Fibroblast of skin of back (primary cell): ENCODE measurements around the gene NELL1.

Experiments used
- DNase-seq: peaks from one replicate; pipeline ENCODE4 v3.0.0-alpha.2; 2013

Gene NELL1

GRCh38 chr11:21364866-21365624 lies 695.7 kb downstream of the NELL1 start:
- DNase-seq, result no peak

GRCh38 chr11:21369947-21370346 lies 700.6 kb downstream of the NELL1 start:
- no peak for DNase-seq

GRCh38 chr11:21371044-21371443 lies 701.7 kb downstream of the NELL1 start:
- DNase-seq, result no peak

GRCh38 chr11:21372672-21373071 lies 703.3 kb downstream of the NELL1 start:
- no peak for DNase-seq

GRCh38 chr11:21374376-21374775 lies 705.0 kb downstream of the NELL1 start:
- DNase-seq, result no peak

- DNase-seq, result no peak
Observed at GRCh38 chr11:21385669-21386440, 716.5 kb downstream of the NELL1 start.

- no peak for DNase-seq
Observed at GRCh38 chr11:21390430-21390829, 721.0 kb downstream of the NELL1 start.

- DNase-seq, result no peak
Observed at GRCh38 chr11:21396342-21397008, 727.1 kb downstream of the NELL1 start.

- DNase-seq, result no peak
Observed at GRCh38 chr11:21398195-21398594, 728.8 kb downstream of the NELL1 start.

- no peak for DNase-seq
Observed at GRCh38 chr11:21401496-21401895, 732.1 kb downstream of the NELL1 start.

GRCh38 chr11:21402274-21402673 lies 732.9 kb downstream of the NELL1 start:
- no peak for DNase-seq

GRCh38 chr11:21403069-21403468 lies 733.7 kb downstream of the NELL1 start:
- DNase-seq, result no peak

- DNase-seq, result no peak
Observed at GRCh38 chr11:21405422-21405821, 736.0 kb downstream of the NELL1 start.

GRCh38 chr11:21410513-21410912 lies 741.1 kb downstream of the NELL1 start:
- DNase-seq, result no peak

- DNase-seq, result no peak
Observed at GRCh38 chr11:21411104-21411503, 741.7 kb downstream of the NELL1 start.

- DNase-seq, result no peak
Observed at GRCh38 chr11:21411597-21411996, 742.2 kb downstream of the NELL1 start.

GRCh38 chr11:21412652-21413383 lies 743.4 kb downstream of the NELL1 start:
- DNase-seq, result no peak

- DNase-seq, result no peak
Observed at GRCh38 chr11:21414953-21415352, 745.6 kb downstream of the NELL1 start.

- DNase-seq, result no peak
Observed at GRCh38 chr11:21415606-21416005, 746.2 kb downstream of the NELL1 start.

GRCh38 chr11:21421711-21422329 lies 752.4 kb downstream of the NELL1 start:
- DNase-seq, result no peak

GRCh38 chr11:21426931-21427330 lies 757.5 kb downstream of the NELL1 start:
- DNase-seq, result no peak

GRCh38 chr11:21427726-21428125 lies 758.3 kb downstream of the NELL1 start:
- no peak for DNase-seq
